Neural cell (in vitro differentiated cells): ENCODE results near the gene COX8A.

Source experiments
- SMC3 ChIP-seq: fragments of 450-650 bp; conservative IDR thresholded peaks from 2 replicates; pipeline ENCODE4 v1.6.1; 2014; ENCODE audit warnings: antibody characterized with exemption, mild to moderate bottlenecking, moderate library complexity; ENCODE audit not compliant: poor library complexity
- TF ChIP-seq, protein P1 (sequence below): fragments of 450-650 bp; IDR thresholded peaks from 2 replicates; pipeline ENCODE4 v1.5.1; 2014; ENCODE audit warnings: antibody characterized with exemption, mild to moderate bottlenecking, moderate library complexity; ENCODE audit not compliant: poor library complexity, severe bottlenecking

GRCh38 chr11:64005691-64006090 lies 31.3 kb downstream of the COX8A start:
- TF ChIP-seq SMC3, result no peak
- TF ChIP-seq, protein P1, sequence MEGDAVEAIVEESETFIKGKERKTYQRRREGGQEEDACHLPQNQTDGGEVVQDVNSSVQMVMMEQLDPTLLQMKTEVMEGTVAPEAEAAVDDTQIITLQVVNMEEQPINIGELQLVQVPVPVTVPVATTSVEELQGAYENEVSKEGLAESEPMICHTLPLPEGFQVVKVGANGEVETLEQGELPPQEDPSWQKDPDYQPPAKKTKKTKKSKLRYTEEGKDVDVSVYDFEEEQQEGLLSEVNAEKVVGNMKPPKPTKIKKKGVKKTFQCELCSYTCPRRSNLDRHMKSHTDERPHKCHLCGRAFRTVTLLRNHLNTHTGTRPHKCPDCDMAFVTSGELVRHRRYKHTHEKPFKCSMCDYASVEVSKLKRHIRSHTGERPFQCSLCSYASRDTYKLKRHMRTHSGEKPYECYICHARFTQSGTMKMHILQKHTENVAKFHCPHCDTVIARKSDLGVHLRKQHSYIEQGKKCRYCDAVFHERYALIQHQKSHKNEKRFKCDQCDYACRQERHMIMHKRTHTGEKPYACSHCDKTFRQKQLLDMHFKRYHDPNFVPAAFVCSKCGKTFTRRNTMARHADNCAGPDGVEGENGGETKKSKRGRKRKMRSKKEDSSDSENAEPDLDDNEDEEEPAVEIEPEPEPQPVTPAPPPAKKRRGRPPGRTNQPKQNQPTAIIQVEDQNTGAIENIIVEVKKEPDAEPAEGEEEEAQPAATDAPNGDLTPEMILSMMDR, result no peak
